Kidney epithelial cell (primary cell): ENCODE measurements around the gene CD37. TPM values are rescaled to one million over a fixed set of nuclear protein-coding genes. Genes with fewer than 3 reads are reported as not detected.
A peak's percentile ranks its signal among the peaks of the same experiment; 100 is the strongest.
"Not testable (repeated sequence)": the region's sequence is repeated elsewhere in the genome, so short reads cannot be mapped to it uniquely, and the experiment has no call there.

Experiments used
- DNase-seq: peaks from one replicate; pipeline ENCODE4 v3.0.0-alpha.2; 2010; ENCODE audit warnings: low read depth
- H3K27me3 ChIP-seq: 2 replicates; pipeline ENCODE4 v1.6.0; 2011; ENCODE audit warnings: low read length; ENCODE audit not compliant: control insufficient read depth, insufficient read depth
- H3K36me3 ChIP-seq: 2 replicates; pipeline ENCODE4 v1.5.1; 2011; ENCODE audit warnings: low read length; ENCODE audit not compliant: control insufficient read depth, insufficient read depth
- H3K4me3 ChIP-seq: 2 replicates; pipeline ENCODE4 v1.5.1; 2011; ENCODE audit warnings: low read depth, mild to moderate bottlenecking, control low read depth, low read length
- total RNA-seq: library from RNA; depleted of rRNA; stranded (reverse); fragments of >200 nt; gene quantifications from 2 replicates; pipeline ENCODE4 v1.2.3, GENCODE V29; 2015
- TF ChIP-seq, protein P1 (sequence below): IDR thresholded peaks from 2 replicates; pipeline ENCODE4 v1.5.1; 2011; ENCODE audit warnings: mild to moderate bottlenecking, moderate library complexity, low read length, control low read depth, inconsistent platforms; ENCODE audit not compliant: insufficient read depth, poor library complexity, severe bottlenecking

The CD37 gene
- total RNA-seq, 1 donor from 2014 or later: not detected

DNA sequence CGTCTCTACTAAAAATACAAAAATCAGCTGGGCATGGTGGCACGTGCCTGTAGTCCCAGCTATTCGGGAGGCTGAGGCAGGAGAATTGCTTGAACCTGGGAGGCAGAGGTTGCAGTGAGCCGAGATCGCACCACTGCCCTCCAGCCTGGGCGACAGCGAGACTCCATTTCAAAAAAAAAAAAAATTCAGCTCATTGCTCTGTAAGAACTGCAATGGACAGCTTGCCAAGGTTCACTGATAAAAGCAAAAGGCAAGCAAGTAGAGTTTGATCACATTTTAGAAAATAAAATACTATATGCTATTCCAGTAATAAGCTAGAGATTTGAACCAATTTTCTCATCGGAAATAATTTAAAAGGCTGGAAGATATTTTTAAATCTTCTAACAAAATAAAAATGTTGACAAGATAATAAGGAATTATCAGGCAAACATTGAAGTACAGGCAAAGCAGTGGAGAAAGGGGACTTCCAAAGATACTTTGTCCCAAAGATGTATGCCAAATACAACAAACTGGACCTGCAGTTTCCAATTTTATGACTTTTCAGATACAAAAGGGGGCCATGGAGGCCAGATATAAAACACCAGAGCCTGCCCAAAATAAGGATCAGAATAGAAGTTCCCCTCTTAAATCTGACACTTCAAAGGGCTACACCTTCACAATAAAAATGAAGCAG is 39.9 kb upstream of the CD37 start:
- no peaks in the 10 kb centered on the region for H3K36me3 ChIP-seq
- no peak overlapping the region for H3K4me3 ChIP-seq
- TF ChIP-seq, protein P1, sequence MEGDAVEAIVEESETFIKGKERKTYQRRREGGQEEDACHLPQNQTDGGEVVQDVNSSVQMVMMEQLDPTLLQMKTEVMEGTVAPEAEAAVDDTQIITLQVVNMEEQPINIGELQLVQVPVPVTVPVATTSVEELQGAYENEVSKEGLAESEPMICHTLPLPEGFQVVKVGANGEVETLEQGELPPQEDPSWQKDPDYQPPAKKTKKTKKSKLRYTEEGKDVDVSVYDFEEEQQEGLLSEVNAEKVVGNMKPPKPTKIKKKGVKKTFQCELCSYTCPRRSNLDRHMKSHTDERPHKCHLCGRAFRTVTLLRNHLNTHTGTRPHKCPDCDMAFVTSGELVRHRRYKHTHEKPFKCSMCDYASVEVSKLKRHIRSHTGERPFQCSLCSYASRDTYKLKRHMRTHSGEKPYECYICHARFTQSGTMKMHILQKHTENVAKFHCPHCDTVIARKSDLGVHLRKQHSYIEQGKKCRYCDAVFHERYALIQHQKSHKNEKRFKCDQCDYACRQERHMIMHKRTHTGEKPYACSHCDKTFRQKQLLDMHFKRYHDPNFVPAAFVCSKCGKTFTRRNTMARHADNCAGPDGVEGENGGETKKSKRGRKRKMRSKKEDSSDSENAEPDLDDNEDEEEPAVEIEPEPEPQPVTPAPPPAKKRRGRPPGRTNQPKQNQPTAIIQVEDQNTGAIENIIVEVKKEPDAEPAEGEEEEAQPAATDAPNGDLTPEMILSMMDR: no peak
- no peak for DNase-seq
- no peaks in the 10 kb centered on the region for H3K27me3 ChIP-seq

GRCh38 chr19:49297403-49297802 is 37.8 kb upstream of the CD37 start:
- no peak overlapping the region for H3K4me3 ChIP-seq
- no peaks in the 10 kb centered on the region for H3K36me3 ChIP-seq
- no peak for DNase-seq
- no peaks in the 10 kb centered on the region for H3K27me3 ChIP-seq
- TF ChIP-seq, protein P1: no peak

GRCh38 chr19:49298653-49299052 is 36.6 kb upstream of the CD37 start:
- not testable (repeated sequence) for DNase-seq, H3K4me3 ChIP-seq, H3K36me3 ChIP-seq, H3K27me3 ChIP-seq

DNA sequence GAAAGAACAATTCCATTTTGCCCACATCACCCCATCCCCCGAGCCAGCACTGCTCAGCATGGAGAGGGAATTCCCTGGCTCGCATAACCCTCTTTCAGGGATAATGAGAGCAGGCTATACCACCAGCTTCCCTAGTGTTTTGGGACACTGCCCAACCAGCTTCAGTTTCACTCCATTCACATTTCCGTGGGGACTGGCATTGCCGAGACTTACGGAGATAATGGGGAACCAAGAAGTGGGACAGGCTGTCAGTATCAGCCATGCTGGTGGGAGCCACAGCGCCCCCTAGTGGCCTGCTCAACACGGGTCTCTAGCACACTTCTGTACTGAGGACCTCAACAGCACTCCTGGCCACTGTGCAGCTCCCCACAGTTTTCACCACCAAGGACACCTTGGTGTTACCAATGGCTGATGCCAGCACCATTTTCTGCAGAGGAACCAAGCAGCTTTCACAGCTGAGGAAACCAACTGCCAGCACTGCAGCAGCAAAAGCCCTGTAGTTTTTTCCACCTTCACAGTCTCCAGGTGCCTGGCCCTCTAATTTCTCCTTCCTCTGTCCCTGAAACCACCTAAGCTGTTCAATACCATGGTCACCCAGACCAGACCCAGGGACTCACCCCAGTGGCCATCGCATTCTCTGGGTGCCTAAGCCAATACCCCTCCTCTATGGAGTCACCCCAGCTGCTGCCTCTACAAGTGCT is 33.9 kb upstream of the CD37 start:
- H3K36me3 ChIP-seq: no peaks in the 10 kb centered on the region
- peak; percentile 1 for DNase-seq
- no peak overlapping the region for H3K4me3 ChIP-seq
- TF ChIP-seq, protein P1: peak; percentile 80
- H3K27me3 ChIP-seq: no peaks in the 10 kb centered on the region

- Histone ChIP-seq H3K4me3 (no peak overlapping the region), H3K36me3 (no peaks in the 10 kb centered on the region), H3K27me3 (no peaks in the 10 kb centered on the region)
- no peak for DNase-seq
- TF ChIP-seq, protein P1: no peak
Measured at GRCh38 chr19:49301866-49302252, 33.3 kb upstream of the CD37 start.

DNA sequence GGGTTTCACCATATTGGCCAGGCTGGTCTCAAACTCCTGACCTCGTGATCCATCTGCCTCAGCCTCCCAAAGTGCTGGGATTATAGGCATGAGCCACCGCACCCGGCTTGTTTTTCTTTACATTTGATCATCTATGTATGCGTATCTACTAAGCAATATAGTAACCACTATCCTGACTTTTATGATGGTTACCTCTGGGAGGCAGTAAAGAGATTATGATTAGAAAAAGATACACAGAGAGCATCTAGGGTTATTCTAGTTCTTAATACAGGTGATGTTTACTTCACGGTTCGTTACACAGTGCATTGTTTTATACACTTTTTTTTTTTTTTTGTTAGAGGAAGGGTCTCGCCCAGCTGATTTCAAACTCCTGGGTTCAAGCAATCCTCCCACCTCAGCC is 28.5 kb upstream of the CD37 start:
- H3K4me3 ChIP-seq, DNase-seq, H3K27me3 ChIP-seq, H3K36me3 ChIP-seq: not testable (repeated sequence)

GRCh38 chr19:49309087-49309486 is 26.1 kb upstream of the CD37 start:
- TF ChIP-seq, protein P1: no peak
- H3K4me3 ChIP-seq: no peak overlapping the region
- no peaks in the 10 kb centered on the region for H3K36me3 ChIP-seq
- H3K27me3 ChIP-seq: no peaks in the 10 kb centered on the region
- DNase-seq: no peak
